ENCODE data around the gene SEPTIN1. TPM values are rescaled to one million over a fixed set of nuclear protein-coding genes. Genes with fewer than 3 reads are reported as not detected.

Gene SEPTIN1
- total and polyA plus RNA-seq, 2 of the 4 experiments (the other 2 are of a cell fraction), result 0.24 TPM; not detected in 1

DNA sequence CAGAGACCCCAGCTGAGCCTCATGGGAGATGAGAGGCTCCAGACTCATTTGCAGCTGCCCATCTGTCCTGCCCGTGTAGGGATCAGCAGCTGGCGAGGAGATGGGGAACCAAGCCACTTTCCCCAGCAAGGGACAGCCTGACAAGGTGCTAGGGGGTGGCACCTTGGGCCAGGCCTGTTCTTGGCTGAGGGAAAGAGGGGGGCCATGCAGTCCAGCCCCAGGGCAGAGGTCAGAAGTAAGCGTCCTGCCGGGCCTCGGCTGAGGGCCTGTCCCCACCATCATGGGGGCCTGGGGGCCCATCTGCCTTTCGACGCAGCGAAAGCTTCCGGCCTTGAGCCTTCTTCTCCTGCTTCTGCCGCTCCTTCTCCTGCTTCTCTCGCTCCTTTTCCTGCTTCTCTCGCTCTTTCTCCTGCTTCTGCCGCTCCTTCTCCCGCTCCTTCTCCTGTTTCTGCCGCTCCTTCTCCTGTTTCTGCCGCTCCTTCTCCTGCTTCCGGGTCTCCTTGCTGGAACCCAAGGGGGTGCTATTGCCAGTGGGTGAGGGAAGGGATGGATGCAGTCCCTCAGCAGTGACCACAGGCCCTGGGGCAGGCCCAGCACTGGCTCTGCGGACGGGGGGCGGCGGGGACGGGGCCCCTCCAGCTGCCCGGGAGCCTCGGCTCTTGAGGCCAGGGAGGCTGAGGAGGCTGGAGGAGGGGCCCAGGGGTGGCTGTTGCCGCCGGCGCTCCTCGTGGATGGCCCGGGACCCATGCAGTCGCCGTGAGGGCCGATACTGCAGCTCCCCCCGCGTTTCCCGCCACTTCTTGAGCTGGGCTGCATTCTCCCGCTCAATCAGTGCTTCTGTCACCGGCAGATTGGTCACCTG lies 24.4 kb downstream of the SEPTIN1 start (continued):
- TF ChIP-seq CEBPB (IDR thresholded peaks at IDR 0.05; ENCODE audit: low read depth, low read length), result no peak

DNA sequence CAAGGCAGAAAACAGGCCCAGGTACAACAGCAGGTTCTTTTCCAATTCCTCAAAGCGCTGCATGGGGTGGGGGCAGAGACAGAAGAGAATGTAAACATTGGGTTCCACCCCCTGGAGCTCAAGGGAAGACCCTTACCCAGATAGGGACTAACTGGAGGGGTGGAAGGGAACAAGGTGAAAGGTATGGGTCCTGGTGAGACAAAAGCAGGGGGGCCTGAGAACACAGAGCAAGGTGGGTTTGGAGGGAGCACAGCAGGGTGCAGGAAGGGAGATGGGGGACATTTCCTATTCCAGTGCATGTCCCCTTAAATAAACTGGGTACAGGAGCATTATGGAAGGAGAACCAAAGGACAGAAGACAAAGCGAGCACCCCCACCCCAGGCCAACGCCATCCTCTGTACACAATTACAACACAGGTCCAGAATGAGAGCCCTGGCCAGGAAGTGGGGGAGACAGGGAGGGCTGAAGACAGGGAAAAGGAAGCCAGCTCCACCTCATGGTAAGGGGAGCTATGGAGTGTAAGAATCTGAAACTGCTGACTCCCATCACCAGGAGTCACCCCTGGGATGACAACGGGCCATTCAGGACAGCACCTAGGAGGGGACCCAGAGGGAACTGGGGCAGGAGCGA lies 25.2 kb downstream of the SEPTIN1 start:
- Histone ChIP-seq H2BK120ac (ENCODE audit: low read depth, low read length) (no peak overlapping the region), H4K5ac (ENCODE audit: low read depth, low read length) (no peak overlapping the region), H3K23ac (ENCODE audit: low read depth, low read length) (no peak overlapping the region), H2AK9ac (replicated peaks; ENCODE audit: low read depth, low read length, poor library complexity) (peak overlapping the region; percentile 35), H2AFZ (replicated peaks; ENCODE audit: low read length, poor library complexity) (no peak overlapping the region), H2BK20ac (ENCODE audit: low read depth, low read length) (no peak overlapping the region), H3K9ac (ENCODE audit: low read depth, low read length) (no peak overlapping the region), H2BK15ac (ENCODE audit: low read depth, low read length) (no peak overlapping the region), H3K18ac (ENCODE audit: low read depth, low read length) (no peak overlapping the region), H4K20me1 (ENCODE audit: insufficient read depth, low read length) (peaks cover 3% of the 10 kb centered on the region; the same call in 1 of the 2 replicates), H3K27ac (ENCODE audit: insufficient read depth, low read length) (no peak overlapping the region), H3K14ac (replicated peaks; ENCODE audit: low read depth, low read length) (no peak overlapping the region), H3K27me3 (ENCODE audit: control insufficient read depth, insufficient read depth, low read length) (no peaks in the 10 kb centered on the region), H3K4ac (ENCODE audit: low read depth, low read length) (no peak overlapping the region), H4K91ac (ENCODE audit: insufficient read depth, low read depth, low read length) (no peak overlapping the region), H3K79me1 (ENCODE audit: low read depth in 1 of 2, low read length in 2 of 2) (peaks cover 10 to 64% of the 10 kb centered on the region in 2 experiments), H3K9me1 (ENCODE audit: insufficient read depth, low read length) (peaks cover 7% of the 10 kb centered on the region), H3K4me2 (ENCODE audit: low read depth, low read length) (no peak overlapping the region), H2AK5ac (ENCODE audit: low read depth, low read length) (no peak overlapping the region), H3K56ac (ENCODE audit: extremely low read depth, insufficient read depth, low read length) (no peak overlapping the region), H2BK5ac (ENCODE audit: low read depth, low read length, poor library complexity, severe bottlenecking) (no peak overlapping the region), H4K8ac (ENCODE audit: low read depth in 2 of 2, low read length in 2 of 2) (no peak overlapping the region), H3K4me1 (ENCODE audit: control insufficient read depth, insufficient read depth, low read length) (peaks cover 7% of the 10 kb centered on the region; the same call in 1 of the 2 replicates), H3K36me3 (ENCODE audit: control insufficient read depth, insufficient read depth, low read length) (peaks cover 48% of the 10 kb centered on the region), H3K9me3 (ENCODE audit: control insufficient read depth, insufficient read depth, low read length) (no peaks in the 10 kb centered on the region), H3K4me3 (ENCODE audit: insufficient read depth, low read depth, low read length) (no peak overlapping the region)
- DNase-seq (peak; percentile 20), ATAC-seq (ENCODE audit: low read depth) (no peak)
- 80% methylated on average over 2 of the region's 5 CpGs; no CpG with 5 or more reads in 1 of the 2 experiments for WGBS, 2 experiments (ENCODE audit: extremely low coverage in 2 of 2, insufficient read length in 1 of 2)
- POLR2A ChIA-PET (ENCODE audit: unreplicated experiment), result interaction anchor here (0.6 kb wide), 1 partner anchor 306 kb away, joined by 5 read pairs; no protein-coding TSS in a partner anchor
- intact Hi-C loops (cut with micrococcal nuclease), result no loop called here
- no peak for TF ChIP-seq SMC3 (IDR thresholded peaks at IDR 0.05; ENCODE audit: low read depth, low read length)
- no peak for TF ChIP-seq RAD21 (IDR thresholded peaks at IDR 0.05; ENCODE audit: low read length)
- TF ChIP-seq ELK1 (IDR thresholded peaks at IDR 0.05; ENCODE audit: borderline replicate concordance, low read depth, low read length), result no peak
- TF ChIP-seq, protein P1, sequence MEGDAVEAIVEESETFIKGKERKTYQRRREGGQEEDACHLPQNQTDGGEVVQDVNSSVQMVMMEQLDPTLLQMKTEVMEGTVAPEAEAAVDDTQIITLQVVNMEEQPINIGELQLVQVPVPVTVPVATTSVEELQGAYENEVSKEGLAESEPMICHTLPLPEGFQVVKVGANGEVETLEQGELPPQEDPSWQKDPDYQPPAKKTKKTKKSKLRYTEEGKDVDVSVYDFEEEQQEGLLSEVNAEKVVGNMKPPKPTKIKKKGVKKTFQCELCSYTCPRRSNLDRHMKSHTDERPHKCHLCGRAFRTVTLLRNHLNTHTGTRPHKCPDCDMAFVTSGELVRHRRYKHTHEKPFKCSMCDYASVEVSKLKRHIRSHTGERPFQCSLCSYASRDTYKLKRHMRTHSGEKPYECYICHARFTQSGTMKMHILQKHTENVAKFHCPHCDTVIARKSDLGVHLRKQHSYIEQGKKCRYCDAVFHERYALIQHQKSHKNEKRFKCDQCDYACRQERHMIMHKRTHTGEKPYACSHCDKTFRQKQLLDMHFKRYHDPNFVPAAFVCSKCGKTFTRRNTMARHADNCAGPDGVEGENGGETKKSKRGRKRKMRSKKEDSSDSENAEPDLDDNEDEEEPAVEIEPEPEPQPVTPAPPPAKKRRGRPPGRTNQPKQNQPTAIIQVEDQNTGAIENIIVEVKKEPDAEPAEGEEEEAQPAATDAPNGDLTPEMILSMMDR (conservative IDR thresholded peaks at IDR 0.05; ENCODE audit: low read depth, low read length), result 0 out of 2 replicates have a peak, but pooled peaks have one; percentile 16
- TF ChIP-seq NFE2L2 (IDR thresholded peaks at IDR 0.05; ENCODE audit: low read depth, low read length), result no peak
- TF ChIP-seq CEBPB (IDR thresholded peaks at IDR 0.05; ENCODE audit: low read depth, low read length), result no peak
- no peak for TF ChIP-seq CHD1 (IDR thresholded peaks at IDR 0.05; ENCODE audit: low read depth, low read length)
- CTCF ChIA-PET, result no interaction called here
- dilution Hi-C loops (cut with HindIII; ENCODE audit: low sequenced_read_pairs, unreplicated experiment), result no loop called here
- in situ Hi-C loops (cut with MboI; ENCODE audit: low sequenced_read_pairs), result no loop called here
- no TSS peak for BruUV-seq (replicated peaks)

Measured in IMR-90 (cell line).